Suppressor macrophage (primary cell): ENCODE results near the gene ARMC3.
"Not testable (repeated sequence)": the region's sequence is repeated elsewhere in the genome, so short reads cannot be mapped to it uniquely, and the experiment has no call there.

Experiments
- DNase-seq, 4 experiments: peaks; one replicate each; pipeline ENCODE4 v3.0.0-alpha.2; 2020 to 2022
- total RNA-seq, 17 experiments: gene quantifications; one replicate each; lab custom pipeline; 2026; ENCODE audit warnings: mixed read lengths in 6 of 17, inconsistent platforms in 3 of 17; lab: John Stamatoyannopoulos, UW

The ARMC3 gene
- 0 to 4.6 (median 0) reads per million in 17 experiments for total RNA-seq

GRCh38 chr10:22927661-22928403 lies at the start of gene ARMC3:
Gene ARMC3, plus strand, starts transcription at chr10:22928053. Its CDS starts 3,944 bp downstream, at chr10:22931997.
- DNase-seq = peak; percentile 46 to 74 (median 56)

- DNase-seq = no peak
Observed at GRCh38 chr10:22891797-22892196, 36.1 kb upstream of the ARMC3 start.

DNA sequence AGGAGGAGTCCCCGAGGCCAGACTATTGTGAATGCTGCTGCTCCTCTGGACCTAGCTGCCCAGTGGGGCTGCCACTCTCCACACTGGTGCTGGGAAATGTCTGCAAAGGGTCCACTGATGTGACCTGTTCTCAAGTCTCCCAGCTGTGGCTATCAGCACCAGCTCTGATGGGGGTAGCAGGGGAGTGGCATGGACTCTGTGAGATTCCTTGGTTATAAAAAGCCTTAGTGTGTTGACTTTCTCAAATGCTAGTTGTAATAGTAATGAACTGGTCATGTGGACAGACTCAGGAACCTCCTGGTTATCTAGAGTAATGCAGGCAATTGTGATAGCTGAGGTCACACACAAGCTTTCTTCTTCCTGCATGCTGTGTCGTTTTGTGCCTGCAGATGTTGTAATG lies 34.1 kb upstream of the ARMC3 start:
- DNase-seq = no peak

- peak; percentile 23 to 58 (median 50) for DNase-seq
Observed at GRCh38 chr10:22894714-22895113, 33.1 kb upstream of the ARMC3 start.

- DNase-seq = no peak
Observed at GRCh38 chr10:22895252-22895651, 32.6 kb upstream of the ARMC3 start.

GRCh38 chr10:22897371-22897770 lies 30.5 kb upstream of the ARMC3 start:
- no peak for DNase-seq

- no peak for DNase-seq
Observed at GRCh38 chr10:22899307-22899706, 28.5 kb upstream of the ARMC3 start.

- DNase-seq = no peak
Observed at GRCh38 chr10:22899775-22900174, 28.1 kb upstream of the ARMC3 start.

DNA sequence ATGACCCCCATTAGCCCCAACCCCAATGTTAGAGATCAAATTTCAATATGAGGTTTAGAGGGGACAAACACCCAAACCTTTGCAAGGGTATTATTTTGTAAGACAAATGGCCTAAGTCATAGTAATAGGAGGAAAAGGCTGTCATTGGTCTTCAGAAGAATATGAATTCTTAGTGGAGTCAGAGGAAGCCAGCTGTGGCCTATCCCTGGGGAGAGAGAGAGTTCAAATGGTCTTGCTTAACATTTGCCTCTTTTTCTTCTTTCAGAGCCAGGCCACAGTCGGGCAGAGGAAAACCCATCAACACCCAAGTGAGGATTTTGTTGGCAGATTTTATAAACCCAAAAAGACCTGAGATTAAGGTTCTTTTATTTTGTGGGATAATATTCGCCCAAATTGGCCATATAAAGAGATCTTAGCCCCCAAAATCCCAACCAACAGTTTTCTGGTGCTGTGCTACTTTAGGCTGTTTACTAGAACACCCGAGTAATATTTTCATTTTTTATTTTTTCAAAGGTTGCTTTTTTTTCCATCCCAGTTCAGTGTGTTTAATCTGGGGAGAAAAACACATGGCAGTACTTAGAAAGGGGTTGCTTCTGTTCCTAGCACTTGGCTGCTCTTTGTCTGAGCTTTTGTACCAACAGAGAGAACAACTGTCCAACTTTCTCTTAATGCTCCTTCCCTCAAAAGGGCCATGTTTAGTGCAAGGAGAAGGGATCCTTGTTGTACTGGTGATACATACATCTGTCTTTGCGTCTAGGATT lies 26.8 kb upstream of the ARMC3 start:
- DNase-seq = no peak

DNA sequence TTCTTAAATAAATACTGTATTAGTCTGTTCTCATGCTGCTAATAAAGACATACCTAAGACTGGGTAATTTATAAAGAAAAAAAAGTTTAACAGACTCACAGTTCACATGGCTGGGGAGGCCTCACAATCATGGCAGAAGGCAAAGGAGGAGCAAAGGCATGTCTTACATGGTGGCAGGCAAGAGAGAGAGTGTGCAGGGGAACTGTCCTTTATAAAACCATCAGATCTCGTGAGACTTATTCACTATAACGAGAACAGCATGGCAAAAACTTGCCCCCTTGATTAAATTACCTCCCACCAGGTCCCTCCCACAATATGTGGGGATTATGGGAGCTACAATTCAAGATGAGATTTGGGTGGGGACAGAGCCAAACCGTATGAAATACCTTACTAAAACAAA lies 25.7 kb upstream of the ARMC3 start:
- not testable (repeated sequence) for DNase-seq

- no peak for DNase-seq
Observed at GRCh38 chr10:22903694-22904093, 24.2 kb upstream of the ARMC3 start.

DNA sequence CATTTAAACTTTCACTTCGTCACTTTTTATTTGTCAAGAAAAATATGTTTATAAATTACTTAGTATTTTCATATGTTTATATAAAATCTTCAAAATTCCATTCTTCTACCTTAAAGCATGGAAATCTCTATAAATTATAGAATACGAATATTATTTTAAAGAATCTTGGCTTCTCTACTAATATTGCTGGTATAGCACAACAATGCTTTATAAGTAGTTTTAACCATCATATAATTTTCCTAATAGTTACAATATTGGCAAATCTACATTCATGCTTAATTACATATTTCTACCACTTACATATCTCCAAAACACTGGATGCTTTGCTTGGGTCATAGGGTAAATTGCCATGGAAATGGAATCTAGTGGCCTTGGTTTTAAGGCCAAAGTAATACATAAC lies 21.1 kb upstream of the ARMC3 start:
- DNase-seq = no peak

GRCh38 chr10:22908837-22909236 lies 19.0 kb upstream of the ARMC3 start:
- no peak for DNase-seq

DNA sequence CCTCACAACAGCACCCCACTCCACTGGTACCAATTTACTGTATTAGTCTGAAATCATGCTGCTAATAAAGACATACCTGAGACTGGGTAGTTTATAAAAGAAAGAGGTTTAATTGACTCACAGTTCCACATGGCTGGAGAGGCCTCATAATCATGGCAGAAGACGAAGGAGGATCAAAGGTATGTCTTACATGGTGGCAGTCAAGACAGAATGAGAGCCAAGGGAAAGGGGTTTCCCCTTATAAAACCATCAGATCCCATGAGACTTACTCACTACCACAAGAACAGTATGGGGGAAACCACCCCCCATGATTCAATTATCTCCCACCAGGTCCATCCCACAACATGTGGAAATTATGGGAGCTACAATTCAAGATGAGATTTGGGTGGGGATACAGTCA lies 18.2 kb upstream of the ARMC3 start:
- DNase-seq = not testable (repeated sequence)

DNA sequence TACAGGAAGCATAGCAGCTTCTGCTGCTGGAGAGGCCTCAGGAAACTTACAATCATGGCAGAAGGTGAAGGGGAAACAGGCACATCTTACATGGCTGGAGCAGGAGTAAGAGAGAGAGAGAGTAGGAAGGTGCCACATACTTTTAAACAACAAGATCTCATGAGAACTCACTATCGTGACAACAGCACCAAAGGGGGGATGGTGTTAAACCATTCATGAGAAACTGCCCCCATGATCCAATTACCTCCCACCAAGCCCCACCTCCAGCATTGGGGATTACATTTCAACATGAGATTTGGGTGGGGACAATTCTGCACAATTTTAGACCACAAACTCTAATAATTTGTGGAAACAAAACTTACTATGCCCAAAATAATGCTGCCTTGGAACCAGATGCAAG lies 16.8 kb upstream of the ARMC3 start:
- DNase-seq = no peak

DNA sequence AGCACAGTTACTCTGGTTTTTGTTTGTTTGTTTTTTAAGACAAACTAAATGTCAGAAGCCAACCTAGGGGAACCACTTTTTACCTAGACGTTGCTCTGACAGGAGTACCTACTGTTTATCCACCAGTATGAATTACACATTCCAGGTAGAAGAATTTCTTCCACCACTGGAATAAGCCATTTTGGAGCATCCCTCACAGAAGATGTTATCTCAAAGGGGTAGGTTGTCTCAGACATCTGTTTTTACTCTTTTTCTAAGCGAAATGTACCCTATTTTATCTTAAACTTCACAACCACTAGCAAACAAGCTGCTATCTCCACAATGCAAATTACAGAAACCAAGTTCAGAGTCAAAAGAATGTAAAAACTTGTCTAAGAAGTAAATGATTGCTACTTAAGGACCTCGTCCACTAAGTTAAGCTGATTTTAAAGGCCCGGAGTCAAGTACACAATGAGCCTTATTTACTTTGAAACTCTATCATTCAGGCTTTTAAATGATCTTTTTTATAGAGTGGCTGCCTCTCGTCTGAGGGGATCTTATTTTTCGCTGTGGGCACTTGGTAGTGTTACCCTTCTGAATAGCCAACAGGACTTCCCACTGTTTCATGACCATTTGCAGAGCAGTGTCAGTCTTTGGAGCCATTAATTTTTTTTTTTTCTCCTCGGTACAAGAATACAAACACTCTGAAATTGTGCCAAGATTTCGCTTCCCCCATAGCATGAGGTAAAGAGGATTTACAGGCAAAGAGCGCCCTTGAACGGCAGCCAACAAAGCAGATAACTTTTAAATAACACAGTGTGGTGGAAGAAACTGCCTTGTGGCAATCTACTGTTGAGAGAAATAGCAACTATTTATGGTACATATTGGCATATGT lies 15.7 kb upstream of the ARMC3 start:
- no peak for DNase-seq

DNA sequence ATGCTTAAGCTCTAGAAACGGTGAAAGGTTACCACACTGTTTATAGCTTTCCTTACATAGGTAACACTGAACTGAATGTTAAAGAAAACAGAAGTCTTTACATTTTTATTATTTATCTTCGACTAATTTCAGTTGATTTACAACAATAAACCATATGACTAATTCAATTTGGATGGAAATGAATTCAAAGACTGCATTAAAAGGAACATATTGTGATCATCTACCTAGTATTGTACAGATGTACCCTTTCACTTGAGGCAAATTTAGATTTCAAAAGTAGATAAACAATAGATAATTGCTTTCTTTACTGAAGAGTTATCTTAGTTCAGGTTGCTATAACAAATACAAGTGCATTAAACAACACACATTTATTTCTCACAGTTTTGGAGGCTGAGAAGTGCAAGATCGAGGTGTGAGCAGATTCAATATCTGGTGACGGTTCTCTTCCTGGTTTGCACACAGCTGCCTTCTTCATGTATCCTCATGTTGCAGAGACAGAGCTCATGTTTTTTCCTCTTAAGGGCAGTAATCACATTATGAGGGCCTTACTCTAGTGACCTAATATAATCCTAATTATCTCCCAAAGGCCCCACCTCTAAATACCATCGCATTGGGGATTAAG lies 15.0 kb upstream of the ARMC3 start:
- DNase-seq = no peak

DNA sequence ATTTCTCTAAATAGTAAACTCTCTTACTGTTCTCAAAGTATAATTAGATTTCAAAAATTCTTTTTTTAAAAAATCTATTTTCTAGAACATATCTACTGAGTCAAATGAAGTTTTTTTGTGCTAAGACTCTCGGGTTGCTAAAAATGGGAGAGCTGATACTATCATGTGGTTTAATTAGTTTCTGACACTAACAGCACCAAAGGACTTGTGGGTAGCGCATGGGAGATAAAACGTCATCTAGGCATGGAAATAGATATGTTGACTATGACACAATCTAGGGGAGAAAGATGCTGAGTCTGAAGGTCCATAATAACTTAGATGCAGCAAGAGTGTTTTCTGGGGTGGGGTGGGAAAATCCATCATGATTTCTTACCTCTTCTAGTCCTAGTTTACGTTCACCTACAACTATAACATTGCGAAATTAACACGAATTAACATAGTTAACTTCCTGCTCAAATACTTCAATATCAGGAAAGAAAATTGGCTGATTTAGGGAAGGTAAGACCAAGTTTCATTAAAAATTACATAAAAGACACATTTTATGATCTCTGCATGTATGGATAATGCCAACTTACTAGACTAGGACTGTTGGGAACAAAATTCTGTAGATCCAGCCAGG lies 14.3 kb upstream of the ARMC3 start:
- DNase-seq = no peak

DNA sequence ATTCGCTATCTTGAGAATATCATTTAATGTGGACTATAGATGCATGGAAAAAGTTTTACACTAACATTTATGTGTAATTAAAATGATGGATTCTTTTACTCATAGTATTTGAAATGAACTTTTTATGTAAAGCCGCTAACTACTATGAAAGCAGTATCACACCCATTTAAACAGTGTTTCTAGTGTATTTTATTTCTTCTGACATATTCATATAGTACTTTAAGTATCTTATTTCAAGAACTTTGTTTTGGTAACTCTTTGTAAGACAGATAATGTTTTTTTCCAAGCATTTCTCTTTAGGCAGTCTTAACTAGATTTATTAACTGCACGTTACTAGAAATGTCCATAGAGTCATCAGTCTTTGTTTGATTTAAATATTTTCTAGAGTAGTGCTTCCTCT lies 12.5 kb upstream of the ARMC3 start:
- DNase-seq = no peak

GRCh38 chr10:22925088-22925487 lies 2.8 kb upstream of the ARMC3 start:
- DNase-seq = no peak

- DNase-seq = no peak
Observed at GRCh38 chr10:22927166-22927565, 687 bp upstream of the ARMC3 start.

DNA sequence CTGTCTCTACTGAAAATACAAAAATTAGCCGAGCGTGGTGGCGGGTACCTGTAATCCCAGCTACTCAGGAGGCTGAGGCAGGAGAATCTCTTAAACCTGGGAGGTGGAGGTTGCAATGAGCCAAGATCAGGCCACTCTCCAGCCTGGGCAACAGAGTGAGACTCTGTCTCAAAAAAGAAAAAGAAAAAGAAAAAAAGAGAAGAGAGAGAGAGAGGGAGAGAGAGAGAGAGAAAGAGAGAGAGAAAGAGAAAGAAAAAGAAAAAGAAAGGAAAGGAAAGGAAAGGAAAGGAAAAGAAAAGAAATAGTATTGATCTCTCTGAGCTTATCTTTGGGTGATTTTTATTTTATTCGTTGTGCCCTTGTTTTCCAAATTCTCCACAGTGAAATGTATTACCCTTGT lies 1.2 kb downstream of the ARMC3 start:
- not testable (repeated sequence) for DNase-seq
